Skin epidermis (tissue), 12 donors: ENCODE results near the gene PDLIM5.

Experiments
- H3K27ac ChIP-seq, 21 experiments: fragments of 200-600 bp; sonication (generic) in 11 of 21; one replicate each; pipeline ENCODE4 v1.5.0; 2020; ENCODE audit warnings: mild to moderate bottlenecking in 3 of 21, inconsistent platforms in 2 of 21, moderate library complexity in 2 of 21
- H3K4me3 ChIP-seq, 7 experiments: fragments of 200-600 bp; sonication (generic) in 2 of 7; one replicate each; pipeline ENCODE4 v1.5.0; 2020; ENCODE audit warnings: inconsistent platforms in 2 of 7, mild to moderate bottlenecking in 2 of 7, moderate library complexity in 1 of 7

PDLIM5 gene

DNA sequence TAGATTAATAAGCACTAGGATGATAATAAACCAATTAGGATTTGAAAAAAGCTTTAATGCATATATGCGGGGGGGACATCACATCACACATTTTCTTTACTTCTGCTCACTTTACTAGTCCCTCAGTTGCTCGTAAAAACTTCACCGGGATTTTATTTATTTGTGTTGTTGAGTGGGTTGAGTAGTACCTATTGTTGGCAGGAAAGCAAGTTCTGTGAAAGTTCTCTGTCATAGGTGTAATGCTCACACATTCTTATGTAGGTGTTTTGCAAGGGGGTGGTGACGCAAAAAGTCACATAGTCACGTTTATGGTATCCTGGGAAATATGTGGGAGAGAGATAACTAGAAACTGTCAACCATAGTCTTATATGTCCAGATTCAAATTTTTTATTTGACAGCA is 65.3 kb downstream of the PDLIM5 start:
- H3K4me3 ChIP-seq, result no peak overlapping the region
- H3K27ac ChIP-seq, result no peak overlapping the region

DNA sequence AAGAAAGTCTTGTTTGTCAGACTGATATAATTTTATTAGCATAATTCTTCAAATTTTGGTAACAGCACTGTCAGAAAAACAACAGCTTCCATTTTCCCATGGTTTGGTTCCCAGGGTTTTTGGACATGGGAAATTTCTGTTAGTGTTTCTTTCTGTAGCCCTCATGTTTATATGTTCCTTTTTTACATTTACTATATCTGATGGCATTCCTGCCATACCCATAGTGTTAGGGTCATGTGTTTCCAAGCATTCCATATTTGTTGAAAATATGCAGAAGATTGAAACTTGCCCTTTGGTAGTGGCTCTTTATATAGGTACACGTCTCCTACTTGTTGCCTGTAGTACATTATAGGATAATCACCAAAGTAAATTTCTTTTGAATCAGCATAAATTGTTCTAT is 65.8 kb downstream of the PDLIM5 start:
- Histone ChIP-seq H3K27ac (peak overlapping the region in 1 of 21 experiments; percentile 22), H3K4me3 (no peak overlapping the region)

DNA sequence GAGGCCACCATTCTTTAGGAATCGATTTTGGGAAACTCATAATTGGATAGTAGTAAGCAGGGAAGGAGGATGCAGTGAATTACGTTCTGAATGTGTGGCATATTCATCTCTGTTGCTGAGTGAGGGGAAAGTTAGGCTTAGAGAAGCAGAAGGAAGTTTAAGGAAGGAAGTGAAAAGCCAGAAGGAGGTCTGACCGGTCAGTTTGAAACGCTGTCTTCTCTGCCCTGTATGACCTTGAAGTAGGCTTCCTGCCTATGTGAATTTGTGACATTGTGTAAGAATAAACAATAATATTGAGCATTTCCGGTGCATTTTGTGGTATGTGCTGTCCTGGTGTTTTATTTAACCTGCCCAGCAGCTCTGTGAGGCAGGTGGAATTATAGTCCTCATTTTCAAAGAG is 67.3 kb downstream of the PDLIM5 start:
- Histone ChIP-seq H3K27ac (peak overlapping the region in 1 of 21 experiments; percentile 21), H3K4me3 (no peak overlapping the region)

DNA sequence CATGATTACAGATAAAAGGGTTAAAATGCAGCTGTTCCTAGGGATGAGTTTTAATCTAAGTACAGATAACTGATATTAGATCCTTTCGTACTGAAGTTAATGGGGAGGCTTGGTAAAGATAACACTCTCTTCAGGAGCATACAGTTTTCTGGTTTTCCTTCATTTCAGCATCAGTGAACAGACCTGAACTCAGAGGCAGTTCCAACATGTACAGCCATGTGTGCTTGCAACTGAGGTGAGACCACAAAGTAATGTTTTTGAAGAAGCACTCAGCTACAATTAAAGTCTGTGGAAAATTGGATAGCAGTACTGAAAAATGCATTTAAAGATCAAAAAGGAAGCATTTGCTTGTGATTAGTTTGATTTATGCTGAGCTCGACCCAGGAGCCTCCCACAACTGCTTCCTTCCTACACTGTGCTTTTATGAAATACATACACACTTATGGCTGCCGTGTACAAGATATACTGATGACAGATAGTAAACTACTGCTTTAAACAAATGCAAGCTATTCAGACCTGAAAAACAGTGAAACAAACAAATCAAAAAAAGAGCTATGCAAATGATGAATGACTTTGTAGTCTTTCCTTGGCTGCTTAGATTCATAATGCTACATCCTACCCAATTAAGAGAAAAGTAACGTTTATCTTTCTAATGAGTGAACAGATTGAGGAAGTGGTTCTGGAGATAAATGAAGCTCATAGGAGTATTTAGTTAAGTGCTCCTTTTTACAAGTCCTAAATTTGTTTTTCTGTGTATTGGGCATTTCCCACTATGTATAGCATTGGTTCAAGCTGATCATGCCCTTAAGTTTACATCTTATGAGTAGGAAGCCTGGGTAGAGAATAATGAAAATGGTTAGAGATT is 68.4 kb downstream of the PDLIM5 start:
- Histone ChIP-seq H3K27ac (peak overlapping the region in 1 of 21 experiments; percentile 24), H3K4me3 (no peak overlapping the region)

DNA sequence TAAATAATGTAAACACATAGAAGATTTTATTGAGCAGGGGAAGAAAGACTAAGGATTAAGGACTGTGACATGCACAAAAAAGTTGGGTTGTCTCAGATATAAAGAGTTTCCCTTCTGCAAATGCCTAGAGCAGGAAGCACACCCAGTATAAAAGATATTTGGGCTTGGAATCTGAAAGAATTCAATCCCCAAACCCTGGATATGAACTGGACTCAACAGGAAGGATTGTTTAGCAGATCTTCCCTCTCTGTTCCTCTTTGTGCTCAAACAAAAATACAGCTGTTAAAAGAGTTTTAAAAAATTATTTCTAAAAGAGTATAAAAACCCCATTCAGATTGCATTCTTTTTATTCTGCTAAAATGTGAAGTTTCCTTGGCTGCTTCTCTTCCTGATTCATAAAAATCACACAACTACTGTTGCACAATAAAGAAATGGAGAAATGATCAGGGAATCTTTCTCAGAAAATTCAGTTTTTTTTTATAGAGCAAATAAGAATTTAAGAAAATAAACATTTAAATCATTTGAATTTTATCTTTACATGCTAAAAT is 71.4 kb downstream of the PDLIM5 start:
- peak overlapping the region in 1 of 21 experiments; percentile 19 for H3K27ac ChIP-seq
- no peak overlapping the region for H3K4me3 ChIP-seq

DNA sequence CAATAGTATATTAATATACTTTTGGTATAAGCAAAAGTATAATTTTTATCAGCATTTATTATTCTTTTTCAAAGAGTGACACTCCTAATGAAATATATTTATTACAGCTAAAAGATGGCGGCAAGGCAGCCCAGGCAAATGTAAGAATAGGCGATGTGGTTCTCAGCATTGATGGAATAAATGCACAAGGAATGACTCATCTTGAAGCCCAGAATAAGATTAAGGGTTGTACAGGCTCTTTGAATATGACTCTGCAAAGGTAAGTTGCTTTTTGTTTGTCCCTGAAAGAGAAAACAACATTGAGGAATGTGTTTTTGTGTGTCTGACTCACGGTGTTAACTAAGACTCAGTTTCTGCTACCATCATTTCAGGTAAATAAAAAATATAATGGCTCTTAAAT is 71.9 kb downstream of the PDLIM5 start:
- Histone ChIP-seq H3K4me3 (no peak overlapping the region), H3K27ac (peak overlapping the region in 1 of 21 experiments; percentile 19)

DNA sequence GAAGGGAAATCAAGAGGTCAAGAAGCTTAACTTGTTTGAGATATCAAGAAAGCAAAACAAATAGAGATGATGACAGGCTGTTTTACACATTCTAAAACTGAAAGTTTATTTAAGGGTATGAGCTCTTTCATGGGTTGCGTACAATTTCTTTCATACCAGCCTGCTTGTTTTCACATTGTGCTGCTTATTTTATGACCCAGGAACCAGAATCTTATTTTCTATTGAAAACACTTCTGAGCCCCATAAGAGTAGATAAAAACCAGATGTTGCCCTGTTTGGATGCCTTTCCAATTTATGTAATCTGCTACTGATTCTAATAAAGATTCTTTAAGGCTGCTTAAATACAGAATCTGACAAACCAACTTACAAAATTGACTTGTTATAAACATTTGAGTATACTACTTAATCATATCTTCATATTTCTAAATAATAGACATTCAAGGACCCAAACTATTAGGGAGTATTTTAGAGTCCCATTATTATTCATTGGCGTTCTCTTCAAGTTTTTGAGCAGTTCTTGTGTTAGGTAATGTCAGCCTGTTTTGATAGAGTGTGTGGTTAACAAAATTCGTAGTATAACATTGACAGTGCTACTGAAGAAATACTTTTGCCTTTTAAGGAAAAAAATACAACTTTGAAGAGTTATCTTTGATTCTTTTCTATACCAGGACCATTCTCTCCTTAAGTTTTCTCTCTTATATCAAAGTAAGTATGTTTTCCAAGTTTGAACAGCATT is 74.4 kb downstream of the PDLIM5 start:
- H3K4me3 ChIP-seq, result no peak overlapping the region
- no peak overlapping the region for H3K27ac ChIP-seq

DNA sequence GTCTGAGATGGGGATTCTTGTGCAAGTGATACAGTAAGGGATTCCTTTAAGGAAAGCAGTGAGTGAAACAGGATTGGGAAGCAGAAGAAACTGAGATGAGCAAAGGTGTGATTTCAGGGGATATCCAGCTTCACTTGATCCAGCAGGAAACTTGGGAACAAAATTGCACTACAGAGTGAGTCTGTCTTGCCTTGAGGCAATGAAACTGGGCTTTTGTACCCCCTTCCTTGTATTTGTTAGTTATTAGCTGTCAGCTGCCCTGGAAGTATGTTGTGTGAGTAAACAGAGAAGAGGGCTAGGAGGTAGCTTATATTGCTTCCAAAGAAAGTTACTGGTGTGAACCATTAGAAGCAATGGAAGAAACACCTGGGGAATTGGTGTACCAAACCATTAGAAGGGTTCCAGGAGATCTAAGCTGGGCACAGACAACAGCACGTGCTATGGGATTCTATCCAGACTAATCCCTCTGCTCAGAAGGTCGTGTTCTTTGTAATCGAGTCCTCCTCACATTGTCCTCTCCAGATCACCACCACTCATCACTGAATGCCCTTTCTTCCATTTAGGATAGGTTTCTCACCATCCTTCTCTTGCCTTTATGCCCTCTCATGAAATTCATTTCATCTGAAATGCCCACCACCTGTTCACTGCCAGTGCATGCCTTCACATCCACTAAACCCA is 76.0 kb downstream of the PDLIM5 start:
- no peak overlapping the region for H3K4me3 ChIP-seq
- H3K27ac ChIP-seq, result no peak overlapping the region

DNA sequence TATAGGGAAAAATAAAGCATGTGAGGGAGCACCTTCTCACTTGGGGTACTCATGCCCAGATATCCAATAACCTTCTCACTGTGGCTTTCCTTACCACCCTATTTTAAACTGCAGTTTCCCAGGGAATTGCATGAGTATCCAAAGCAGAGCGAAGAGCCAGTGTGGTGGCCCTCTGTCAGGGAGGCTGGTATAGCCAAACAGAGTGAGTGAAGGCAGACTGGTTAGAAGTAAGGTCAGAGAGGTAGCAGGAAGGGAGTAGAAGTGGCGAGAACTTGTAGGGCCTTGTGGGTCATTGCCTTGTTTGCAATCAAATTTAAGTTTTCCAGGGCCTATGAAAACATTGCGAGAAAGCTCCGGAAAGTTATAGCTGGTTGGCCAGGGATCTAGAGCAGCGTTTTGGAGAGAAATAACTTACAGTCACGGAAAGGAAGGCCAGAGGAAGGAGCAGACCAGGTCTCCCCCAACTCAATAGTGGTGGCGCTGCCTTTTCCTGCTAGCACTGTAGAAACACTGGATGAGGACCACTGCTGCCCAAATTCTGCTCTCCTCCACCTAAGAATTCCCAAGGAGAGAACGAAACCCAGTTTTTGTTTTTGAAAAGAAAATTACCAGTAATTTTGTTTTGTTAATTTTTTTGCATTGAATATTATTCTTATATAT is 77.2 kb downstream of the PDLIM5 start:
- H3K4me3 ChIP-seq, result no peak overlapping the region
- H3K27ac ChIP-seq, result no peak overlapping the region

DNA sequence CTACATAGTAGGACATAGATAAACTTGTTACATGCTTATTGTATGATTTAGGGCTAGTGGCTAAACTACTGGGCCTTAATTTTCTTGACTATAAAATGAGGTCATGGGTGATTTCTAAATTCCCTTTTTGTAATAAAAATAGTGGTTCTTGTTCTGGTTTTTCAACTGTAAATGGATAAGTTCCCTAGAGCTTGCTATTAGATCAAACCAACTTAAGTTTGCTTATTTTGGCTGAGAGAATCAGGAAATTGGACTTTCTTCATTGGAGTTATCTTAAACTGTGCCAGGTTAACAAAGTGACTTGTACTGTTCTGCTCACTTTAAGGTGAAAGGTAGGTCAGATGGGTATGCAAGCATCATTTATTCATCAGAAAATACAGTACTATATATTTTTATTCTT is 78.3 kb downstream of the PDLIM5 start:
- H3K4me3 ChIP-seq, result no peak overlapping the region
- no peak overlapping the region for H3K27ac ChIP-seq

DNA sequence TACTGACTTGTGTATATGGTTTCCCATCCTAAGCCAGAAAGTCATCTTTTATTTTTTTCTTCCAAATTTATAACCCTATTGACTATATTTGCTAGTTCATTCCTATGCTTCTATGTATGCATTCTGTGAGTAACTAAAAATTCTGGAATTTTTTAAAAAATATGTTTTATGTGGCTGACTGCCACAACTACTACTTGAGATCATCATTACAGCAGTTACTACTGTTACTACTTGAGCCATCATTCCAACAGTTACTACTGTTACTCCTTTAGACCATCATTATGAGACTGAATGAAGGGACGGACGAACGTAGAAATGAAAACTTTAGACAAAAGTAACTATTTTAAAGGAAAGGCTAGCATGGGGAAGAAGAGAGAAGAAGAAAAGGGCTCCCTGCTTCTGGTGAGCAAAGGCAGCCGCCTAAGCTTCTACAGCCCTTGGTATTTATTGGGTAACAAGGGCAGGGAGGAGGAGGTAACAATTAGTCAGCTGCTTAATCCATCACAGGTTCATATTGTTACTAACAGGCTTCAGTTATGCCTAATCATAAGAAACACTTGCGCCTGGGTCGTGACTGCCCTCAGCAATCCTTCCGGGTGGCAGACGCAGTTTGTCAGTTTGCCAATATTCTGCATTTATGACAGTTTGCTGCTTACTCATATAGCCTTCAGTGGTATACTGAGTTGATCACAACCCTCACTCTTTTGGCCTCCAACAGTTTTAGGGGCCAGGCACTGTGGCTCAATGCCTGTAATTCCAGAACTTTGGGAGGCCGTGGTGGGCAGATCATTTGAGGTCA is 80.4 kb downstream of the PDLIM5 start:
- Histone ChIP-seq H3K4me3 (no peak overlapping the region), H3K27ac (no peak overlapping the region)

DNA sequence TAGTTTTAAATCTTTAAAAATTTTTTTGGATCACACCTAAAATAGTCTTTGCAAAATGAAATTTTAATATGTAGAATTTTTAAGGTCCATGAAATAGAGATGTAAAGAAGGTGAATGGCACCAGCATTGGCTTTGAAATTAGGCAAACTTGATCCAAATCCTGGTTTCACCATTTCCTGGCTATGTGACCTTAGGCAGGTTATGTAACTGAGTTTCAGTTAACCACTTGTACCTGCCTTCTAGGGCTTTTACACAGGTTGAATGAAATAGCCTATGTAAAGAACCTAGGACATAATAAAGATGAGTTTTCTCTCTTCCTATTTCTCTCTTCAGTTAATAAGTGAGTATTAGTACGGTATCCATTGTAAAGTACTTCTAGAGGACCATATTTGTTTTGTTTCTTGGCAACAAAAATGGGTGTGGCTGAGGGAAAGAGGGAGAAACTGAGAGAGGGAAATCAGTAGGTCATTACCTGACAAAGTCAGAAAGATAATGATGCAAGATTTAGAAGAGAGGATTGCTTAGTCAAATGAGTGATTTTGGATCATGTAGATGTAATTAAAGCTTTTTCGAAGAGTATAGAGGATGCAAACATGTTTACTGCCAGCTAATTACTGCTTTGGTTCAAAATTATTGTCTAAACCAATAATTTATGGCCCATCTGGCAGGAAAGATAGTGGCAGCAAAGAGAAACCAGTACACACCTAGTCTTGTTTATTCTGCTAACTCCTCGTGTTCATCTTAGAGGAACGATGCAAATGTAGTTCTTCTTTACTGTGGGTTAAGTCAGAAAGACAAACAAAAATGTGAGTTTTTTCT is 81.9 kb downstream of the PDLIM5 start:
- H3K4me3 ChIP-seq, result no peak overlapping the region
- peak overlapping the region in 12 of 21 experiments; percentile 1 to 79 (median 48) for H3K27ac ChIP-seq

DNA sequence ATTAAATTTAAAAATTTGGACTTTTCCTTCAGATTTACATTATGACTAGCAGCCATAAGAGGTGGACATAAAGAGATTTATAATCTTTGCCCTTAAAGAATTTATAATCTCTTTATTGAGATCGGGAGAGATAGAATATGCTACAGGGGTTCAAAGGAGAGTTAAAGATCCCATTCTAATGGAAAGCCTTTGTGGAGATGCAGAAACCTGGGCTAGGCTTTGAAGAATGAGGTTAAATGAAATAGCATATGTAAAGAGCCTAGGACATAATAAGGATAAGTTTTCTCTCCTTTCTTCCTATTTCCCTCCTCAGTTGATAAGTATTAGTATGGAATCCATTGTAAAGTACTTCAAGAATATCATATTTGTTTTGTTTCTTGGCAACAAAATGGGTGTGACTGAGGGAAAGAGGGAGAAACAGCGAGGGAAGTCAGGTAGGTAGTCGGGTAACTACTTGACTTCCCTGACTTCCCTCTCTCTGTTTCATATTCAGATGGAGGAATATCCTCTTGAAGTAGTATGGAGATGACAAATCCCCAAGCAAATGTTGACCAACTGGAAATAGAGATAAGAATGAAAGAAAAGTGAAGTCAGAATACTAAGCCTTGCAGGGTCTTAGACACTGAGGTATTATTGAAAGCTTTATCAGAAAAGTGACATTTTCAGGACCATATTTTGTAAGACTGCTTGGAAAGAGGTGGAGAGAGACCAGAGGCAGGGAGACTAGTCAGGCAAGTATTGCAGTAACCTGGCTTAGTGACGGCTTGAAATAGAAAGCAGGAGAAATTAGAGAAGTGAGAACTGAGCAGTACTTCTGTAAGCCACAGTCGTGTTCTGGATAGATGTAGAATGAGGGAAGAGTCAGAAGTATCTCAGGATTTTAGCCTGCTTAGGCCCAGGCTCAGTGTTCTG is 82.9 kb downstream of the PDLIM5 start:
- Histone ChIP-seq H3K4me3 (no peak overlapping the region), H3K27ac (peak overlapping the region in 17 of 21 experiments; percentile 11 to 79 (median 55))

DNA sequence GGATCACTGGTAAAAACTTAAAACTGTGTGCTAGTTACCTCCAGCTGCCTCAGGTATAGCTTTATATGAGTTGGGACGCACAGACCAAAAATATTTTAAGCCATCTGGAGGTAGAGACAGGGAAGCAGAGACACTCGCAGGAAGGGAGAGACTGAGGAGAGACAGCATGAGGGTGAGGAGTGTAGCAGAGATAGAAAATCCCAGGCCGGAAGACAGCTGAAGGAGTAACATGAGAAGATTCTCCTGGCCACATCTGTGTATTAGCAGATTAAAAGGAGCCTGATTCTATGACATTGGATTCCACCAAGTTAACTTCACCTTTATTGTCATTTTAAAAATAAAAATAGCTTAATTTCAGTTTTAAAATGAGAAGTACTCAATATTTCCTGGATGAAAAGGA is 84.3 kb downstream of the PDLIM5 start:
- Histone ChIP-seq H3K4me3 (no peak overlapping the region), H3K27ac (peak overlapping the region in 6 of 21 experiments; percentile 18 to 65 (median 49))

DNA sequence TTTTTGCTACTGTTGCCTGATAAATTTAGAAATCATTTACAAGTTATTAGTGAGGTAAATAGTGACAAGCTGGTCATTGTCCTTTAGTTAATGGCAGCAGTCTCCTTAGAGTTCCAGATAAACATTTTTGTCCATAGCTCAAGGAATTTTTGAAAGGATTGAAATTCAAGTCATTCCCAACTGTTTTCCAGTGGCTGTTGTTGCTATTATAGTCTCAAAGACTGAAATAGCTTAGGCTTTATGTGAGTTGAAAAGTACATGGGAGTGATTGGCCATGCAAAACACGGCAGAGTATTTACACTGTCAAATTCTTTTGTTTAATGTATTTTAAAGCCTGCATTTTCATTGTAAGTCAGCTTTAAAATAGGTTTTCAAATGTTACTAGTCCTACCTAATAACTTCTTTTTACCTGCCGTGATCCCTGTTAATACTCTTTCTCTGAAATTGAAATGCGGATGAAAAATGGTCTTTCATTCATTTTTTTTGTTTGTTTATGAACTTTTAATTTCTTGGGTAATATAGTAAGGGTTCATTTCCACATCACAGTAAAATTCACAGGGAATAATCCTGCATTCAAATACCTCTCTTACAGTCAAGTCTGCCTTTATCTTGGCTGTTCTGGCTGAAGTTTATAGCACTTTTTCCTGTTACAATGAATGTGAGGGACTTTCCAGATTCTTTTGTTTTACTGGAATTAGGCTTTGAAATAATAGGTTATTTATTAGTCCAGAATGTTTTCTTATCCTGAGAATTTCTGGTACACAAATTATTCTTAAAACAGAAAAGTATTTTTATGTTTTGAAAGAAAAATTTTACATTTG is 85.1 kb downstream of the PDLIM5 start:
- Histone ChIP-seq H3K27ac (peak overlapping the region in 8 of 21 experiments; percentile 18 to 65 (median 34)), H3K4me3 (no peak overlapping the region)
